HPDE6-E6E7 (cell line): ENCODE results near the gene IQSEC2.
A peak's percentile ranks its signal among the peaks of the same experiment; 100 is the strongest.

Experiments used
- DNase-seq: peaks from one replicate; pipeline ENCODE4 v3.0.0; 2011; ENCODE audit warnings: missing footprints; ENCODE audit errors: extremely low spot score

IQSEC2 gene

DNA sequence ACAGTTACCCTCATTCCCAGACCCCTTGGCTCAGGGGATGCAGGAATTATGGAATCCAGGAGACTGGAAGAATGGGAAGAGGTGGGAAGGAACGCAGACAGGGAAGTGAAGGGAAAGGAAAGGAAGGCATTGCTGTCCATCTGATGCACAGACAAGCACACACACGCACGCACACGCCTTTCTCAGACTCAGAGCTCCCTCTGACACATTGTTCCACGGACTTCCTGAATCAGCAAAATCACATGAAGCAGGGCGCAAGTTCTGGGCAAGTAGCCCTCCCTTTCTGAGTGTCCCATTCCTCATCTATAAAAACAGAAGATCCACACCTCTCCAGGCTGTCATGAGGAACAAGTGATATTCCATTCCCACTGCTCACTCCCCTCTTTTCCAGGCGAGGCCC, 13.2 kb downstream of the IQSEC2 start:
- DNase-seq = peak; percentile 70

GRCh38 chrX:53266914-53267313, 14.5 kb downstream of the IQSEC2 start:
- no peak for DNase-seq

DNA sequence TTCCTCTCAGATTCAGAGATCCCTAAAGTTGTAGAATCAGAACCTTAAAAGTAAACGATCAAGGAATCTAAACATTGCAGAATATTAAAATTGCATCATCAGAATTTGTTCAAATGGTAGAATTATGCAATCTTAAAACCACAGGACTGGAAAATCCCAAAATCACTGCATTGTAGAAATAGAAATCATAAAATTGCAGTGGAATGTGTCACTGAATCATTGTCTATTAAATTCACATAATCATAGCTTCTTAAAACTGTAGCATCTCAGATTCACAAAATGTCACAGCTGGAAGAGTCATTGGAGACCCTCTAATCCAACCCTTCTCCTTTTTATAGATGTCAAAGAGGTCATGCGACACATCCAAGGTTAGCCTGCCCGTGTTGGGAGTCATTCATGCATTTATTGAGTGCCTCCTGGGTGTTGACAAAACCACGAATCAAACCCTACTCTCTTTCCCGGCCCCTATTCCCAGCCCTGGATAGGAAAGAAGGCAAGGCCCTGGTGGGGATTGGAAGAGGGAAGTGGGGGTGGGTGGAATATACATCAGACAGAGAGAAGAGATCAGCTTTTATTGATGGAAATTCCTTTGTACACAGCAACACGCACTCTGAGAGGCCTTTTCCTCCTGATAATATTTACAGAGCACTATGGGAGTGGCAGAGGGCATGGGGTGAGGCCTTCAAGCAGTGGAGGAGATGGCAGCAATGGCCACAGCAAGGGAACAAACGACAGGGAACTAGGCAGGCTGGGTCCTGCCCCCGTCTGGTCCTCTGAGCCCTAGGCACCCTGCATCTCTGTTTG, 15.4 kb downstream of the IQSEC2 start:
- no peak for DNase-seq

GRCh38 chrX:53263597-53264094, 17.7 kb downstream of the IQSEC2 start:
- DNase-seq = peak; percentile 69

GRCh38 chrX:53262918-53263394, 18.4 kb downstream of the IQSEC2 start:
- DNase-seq = peak; percentile 36

GRCh38 chrX:53262189-53262917, 19.0 kb downstream of the IQSEC2 start:
- DNase-seq = no peak

DNA sequence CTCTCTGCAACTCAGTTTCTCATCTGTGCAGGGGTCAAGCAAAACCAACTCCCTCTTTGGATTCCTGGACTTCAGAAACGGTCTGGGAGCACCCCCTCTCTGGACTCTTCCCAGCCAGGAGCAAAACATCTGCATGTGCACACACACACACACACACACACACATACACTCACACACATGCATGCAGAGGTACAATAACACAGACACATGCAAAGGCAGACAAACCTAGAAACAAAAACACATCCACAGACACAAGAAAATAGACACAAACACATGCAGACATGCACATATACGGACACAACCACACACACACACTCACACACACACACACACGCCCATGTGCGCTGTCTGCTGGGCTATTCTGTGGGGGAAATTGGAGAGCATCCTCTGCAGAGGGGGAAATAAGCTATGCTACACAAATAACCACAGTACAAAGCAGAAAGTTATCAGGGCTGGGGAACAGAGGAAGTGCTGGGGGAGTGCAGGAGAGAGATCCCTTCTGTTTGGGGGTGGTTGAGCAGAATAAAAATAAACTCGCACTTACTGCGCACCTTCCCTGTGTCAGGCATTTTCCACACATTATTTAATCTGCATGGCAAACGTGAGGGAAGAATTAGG, 19.9 kb downstream of the IQSEC2 start:
- DNase-seq = no peak

GRCh38 chrX:53260836-53261235, 20.5 kb downstream of the IQSEC2 start:
- no peak for DNase-seq

DNA sequence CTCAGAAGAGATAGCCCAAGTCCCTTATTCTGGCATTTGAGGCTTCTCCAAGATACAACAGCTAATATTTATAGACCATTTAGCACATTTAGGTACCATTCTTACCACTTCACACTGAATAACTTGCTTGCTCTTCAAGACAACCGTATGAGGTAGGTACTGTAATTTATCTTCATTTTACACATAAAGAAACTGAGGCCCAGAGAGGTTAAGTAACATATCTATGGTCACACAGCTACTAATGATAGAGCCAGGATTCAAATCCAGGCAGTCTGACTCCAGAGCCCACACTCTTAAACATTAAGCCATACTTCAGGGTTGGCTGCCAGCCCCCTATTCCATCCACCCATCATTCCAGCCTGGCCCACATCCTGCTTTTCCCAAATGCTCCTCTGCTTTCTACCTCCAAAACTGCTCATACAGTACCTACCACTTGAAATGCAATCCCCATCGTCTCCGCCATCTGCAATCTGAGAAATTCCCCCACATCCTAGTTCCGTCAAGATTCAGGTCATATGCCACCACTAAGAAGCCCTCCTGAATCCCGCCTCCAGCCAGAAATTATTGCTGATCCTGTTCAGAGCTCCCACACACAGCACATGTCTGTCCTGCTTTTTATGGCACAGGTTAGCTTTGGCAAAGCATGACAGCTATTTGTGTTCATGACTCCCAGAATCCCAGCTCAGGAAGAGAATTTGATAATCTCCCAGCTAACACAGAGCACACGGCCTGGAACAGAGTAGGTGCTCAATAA, 23.5 kb downstream of the IQSEC2 start:
- no peak for DNase-seq

GRCh38 chrX:53257166-53257565, 24.2 kb downstream of the IQSEC2 start:
- no peak for DNase-seq

DNA sequence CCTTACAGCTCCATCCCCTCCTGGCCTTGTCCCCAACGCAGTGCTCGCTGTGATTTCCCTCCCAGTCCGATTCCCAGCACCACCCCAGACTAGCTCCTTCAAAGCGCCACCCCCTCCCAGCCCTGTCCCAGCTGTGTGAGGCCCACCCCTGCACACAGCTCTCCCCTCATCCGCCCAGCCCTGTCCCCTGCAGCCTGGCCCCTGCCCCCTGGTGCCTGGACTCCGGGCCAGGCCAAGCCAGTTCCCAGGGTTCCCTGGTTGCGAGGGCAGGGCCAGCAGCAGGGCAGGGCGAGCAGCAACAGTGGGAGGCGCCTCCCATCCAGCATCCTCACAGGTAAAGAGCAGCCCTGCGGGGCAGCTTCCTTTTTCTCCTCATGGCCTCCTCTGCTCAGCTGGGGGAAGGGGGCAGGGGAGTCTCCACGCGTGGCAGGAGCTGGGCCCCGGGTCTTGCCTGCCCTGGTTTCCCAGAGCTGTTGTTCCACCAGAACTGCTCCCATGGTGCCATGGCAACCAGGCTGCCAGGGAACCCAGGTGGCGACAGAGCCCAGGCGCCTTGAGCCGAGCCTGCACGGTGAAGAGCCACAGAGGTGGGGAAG, 24.8 kb downstream of the IQSEC2 start:
- DNase-seq = no peak

DNA sequence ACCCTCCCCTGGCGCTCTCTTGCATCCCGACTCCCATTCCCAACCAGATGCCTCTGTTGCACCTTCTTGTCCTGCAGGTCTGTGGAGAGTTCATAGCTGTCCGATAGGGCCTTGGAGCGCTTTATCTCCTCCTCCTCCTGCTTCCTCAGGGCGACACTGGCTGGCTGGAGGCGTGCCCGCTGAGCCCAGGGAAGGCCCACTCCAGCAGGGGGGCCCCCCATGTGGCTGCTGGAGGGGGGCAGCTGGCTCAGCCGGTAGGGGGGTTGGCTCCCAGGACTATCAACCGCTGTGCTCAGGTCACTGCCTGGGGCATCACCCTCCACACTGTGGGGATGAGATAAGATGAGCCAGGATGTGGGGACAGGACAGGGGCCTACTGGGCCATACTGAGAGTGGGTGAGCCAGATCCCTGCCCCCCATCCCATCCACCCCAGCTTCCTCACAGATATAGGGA, 25.6 kb downstream of the IQSEC2 start:
- no peak for DNase-seq

DNA sequence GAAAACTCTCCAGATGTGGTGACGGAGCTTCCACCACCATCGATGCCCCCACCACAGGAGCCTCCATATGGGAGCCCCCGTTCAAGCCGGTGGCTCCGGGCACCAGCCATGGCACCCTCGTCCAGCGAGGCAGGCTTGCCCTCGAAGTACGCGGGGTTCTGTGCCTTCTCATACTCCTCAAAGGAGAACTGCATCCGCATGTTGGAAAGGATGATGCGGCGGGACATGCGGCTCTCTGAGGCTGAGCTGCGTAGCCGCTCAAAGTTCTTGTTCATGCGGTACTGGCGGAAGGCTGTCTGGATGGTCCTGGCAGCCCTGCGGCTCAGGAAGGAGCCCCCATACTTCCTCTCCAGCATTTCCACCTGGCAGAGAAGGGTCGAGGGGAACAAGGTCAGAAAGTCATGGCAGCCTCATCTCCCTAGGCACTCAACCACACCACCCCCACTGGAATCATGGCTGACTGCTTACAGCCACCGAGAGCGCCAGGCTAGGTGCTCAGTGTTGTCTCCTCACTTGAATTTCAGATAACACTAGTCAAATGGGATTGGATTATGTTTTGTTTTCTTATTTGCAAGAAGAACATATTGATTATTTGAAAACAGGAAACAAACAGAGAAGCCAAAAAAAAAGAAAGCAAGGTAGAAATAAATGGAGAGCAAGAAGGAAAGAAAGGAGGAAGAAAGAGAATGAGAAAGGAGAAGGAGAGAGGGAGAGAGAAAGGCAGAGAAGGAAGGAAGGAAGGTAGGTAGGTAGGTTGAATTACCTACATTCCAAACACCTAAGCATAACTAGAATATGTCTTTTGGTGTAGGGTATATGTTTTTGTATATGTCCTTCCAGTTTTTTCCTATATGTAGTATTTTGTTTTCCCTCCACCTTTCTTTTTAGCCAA, 26.6 kb downstream of the IQSEC2 start:
- DNase-seq = no peak

DNA sequence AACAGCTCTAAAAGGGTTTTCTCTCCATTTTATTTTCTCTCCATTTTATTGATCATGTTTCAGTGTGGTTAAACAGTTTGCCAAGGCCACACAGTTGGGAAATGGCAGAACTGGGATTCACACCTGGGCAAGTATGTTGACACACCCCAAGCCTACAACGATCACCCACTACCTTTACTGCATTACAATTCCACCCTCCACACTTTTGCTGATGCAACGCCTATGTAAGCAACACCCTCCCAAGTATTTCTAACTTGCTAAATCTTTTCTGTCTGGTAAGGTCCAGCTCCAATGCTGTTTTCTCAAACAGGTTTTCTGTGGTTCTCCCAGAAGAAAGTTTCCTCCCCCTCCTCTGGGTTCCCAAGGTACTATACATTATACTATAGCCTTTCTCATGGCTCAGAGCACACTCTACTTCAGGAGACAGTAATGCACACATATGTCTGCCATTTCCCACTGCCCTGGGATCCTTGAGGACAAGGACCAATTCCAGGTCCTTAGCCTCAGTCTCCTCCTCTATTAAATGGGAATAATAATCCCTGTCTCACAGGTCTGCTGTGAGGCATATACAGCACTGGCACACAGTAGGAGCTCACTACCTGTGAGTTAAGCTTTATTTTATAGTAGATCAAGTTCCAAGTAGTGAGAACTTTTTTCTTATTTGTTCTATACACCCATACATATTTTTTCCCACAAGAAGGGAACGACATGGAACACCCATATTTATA, 27.9 kb downstream of the IQSEC2 start:
- DNase-seq = no peak

DNA sequence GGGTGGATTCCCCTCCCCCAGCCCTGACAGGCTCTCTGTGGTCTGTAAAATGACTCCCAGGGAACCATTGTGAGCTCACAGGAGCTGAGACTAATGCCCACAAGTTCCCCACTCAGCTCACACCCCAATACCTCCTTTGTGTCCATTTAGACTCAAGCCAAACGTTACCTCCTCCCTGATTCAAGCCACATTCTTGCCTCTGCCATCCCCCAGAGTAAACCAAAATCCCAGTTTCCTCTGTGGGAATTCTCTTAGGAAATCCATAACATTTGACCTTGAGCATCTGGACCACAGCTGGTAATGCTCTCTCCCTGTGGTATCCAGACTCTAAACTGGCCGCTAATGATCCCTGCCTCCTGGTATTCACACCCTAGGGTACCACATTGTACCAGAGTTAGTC, 30.1 kb downstream of the IQSEC2 start:
- DNase-seq = no peak

DNA sequence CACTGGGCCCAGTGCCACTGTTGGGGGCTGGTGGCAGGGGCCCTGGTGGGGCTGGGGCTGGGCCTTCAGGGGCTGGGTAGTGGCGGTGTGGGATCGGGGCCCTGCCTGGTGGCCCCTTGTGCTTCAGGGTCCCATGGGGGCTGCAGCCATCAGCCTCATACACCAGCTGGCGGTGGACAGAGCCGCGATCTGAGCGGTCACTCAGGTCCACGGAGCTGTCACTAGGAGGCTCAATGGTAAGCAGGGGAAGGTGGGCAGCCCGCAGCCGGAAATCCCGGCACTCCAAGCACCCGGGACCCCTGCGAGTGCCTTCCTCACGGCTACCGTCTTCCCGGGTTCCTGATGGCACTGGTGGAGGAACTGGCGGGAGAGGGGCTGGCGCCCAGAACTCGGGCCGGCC, 30.8 kb downstream of the IQSEC2 start:
- no peak for DNase-seq

GRCh38 chrX:53249408-53250042, 31.9 kb downstream of the IQSEC2 start:
- no peak for DNase-seq

DNA sequence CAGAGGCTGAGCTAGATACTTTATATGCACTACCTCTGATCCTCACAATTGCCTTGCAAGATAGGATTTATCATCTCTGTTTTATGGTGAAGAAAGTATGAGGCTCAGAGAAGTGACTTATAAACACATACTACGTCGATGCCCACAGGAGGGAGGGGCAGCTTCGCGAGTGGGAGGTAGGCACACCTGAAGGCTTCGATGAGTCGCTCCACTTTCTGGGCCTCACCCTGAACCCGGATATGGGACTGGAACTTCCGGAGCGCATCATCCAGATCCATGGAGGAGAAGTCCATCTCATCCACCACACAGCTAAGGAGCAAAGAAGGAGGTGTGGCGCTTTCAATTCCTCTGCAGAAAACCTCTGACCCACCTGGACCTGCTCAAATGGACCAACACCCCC, 33.5 kb downstream of the IQSEC2 start:
- no peak for DNase-seq

DNA sequence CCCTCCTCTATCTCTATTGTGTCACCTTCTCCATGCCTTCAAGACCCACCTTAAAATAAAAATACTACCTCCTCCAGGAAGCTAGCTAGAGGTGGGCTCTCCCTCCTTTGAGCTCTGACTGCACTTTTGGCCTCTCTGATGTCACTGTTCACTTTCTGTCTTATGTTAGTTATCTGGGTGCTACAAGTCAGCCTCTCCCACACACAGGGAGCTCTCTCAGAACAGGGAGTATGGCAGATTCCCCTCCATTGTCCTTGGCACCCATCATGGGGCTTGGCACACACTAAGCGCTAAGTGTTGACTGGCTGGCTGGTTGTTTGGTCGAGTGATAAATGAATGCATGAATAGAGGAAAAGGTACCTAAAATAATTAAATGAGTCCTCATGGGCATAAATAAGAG, 35.2 kb downstream of the IQSEC2 start:
- no peak for DNase-seq
